Suppressor macrophage treated with lipopolysaccharide for 4 hours (primary cell): ENCODE data around the gene EQTN.
A peak's percentile ranks its signal among the peaks of the same experiment; 100 is the strongest.

Source experiments
- DNase-seq: peaks from one replicate; pipeline ENCODE4 v3.0.0-alpha.2; 2020

The EQTN gene

GRCh38 chr9:27297050-27297449 lies at the start of gene EQTN:
EQTN (minus strand) TSS chr9:27297150; CDS start chr9:27297055, 95 bp downstream.
- no peak for DNase-seq

DNA sequence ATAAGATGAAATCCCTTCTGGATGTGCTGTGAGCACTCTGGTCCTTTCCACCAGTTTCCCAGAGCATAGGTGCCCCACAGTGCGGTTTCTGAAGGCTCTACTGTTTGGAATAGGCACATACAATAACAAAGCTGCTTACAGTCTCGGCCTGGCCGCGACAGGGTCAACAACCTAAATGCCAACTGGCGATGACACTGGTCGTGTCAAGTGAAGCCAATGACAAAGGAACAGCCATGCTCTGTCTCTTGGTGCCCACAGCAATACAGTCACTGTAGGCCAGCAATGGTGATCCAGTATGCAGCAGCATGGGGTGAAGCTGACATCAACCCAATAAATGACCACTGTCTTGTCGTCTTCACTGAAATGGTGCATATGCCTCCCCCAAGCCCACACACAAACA lies 47.8 kb upstream of the EQTN start:
- DNase-seq: no peak

DNA sequence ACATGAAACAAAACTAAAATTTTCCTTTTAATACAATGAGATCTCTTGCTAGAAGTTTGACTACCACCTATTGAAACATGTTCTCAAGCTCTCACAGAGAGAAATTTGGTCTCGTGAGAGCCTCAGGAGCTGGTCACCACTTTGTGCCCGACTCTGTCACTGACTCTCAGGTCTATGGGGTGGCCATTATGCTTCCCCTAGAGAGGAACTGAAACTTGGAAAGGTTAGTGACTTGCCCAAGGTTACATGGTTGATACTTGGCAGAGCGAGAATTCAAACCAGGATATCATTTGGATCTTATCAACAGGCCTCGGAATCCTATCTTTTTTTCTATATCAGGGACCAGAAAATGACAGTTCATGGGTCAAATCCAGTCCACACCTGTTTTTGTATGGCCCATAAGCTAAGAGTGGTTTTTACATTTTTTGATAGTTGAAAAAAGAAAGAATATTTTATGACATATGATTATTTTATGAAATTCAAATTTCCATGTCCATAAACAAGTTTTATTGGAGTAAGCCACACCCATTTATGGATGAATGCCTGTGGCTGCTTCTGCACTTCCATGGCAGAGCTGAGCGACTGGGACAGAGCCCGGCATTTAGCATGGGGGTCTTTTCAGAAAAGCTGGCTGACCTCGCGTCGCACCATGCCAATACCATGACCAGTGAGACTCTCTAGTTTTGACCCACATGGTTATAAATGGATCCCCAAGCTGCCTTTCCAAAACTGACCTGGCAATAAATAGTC lies 44.8 kb upstream of the EQTN start:
- DNase-seq: peak; percentile 75

DNA sequence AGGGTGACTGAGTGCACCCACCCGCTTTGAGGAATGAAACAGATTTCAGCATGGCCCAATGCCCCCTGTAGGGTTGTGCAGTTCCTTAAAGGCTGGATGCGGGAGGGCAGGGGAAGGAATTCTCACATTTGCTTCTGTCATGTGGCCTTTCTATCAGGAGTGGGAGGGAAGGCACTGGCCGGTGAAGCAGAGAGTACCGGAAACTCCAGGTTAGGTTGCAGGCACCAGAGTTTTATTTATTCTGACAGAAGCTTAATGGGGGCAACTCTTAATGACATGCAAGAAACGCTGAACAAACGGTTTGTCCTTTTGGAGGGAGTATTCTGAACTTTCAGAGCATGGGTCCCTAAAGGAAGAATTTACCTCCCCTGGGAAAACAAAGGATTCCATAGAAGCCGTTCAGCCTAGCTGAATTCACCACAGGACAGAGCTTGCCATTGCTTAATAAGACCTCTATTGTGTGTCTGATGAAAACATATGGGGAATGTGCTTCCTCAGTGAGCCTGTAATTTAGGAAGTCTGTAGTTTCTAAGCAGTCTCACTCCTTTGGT lies 44.1 kb upstream of the EQTN start:
- DNase-seq: peak; percentile 66

GRCh38 chr9:27340285-27340674 lies 43.3 kb upstream of the EQTN start:
- no peak for DNase-seq

GRCh38 chr9:27339661-27340284 lies 42.8 kb upstream of the EQTN start:
- peak; percentile 52 for DNase-seq

DNA sequence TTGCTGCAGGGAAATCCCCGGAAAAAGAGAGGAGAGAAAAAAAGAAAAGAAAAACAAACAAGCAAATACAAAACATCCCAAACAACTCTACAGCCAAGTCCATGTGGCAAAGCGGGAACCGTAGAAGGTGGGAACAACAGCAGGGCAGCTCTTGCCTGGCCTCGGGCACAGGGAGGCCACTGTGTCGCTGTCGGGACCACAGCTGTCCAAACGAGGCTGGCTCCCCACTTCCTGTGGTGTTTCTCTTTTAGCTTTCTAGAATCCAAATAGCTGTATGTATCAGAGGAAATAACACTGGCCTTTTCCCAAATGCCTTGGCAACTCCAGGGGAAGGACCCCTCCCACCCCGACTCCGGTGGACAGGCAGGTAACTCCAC lies 41.6 kb upstream of the EQTN start:
- no peak for DNase-seq

GRCh38 chr9:27337833-27338526 lies 41.0 kb upstream of the EQTN start:
- DNase-seq: peak; percentile 94

DNA sequence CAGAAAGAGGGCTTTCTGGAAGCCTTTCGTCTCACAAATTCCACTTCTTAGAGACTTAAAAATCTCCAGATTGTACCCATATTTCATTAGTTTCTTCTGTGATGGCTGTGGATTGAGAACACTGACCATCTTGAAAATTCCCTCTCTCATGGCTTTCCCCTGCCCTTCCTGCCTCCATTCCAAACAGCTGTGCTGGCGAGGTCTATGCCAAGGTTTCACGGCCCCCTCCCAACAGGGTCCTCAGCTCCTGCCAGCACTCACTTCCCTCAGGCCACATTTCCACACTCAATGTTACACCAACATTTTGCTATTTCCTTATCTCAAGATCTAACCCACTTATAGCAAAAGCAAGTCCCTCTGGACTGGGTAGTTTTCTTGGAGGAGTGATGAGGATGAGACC lies 40.3 kb upstream of the EQTN start:
- no peak for DNase-seq

DNA sequence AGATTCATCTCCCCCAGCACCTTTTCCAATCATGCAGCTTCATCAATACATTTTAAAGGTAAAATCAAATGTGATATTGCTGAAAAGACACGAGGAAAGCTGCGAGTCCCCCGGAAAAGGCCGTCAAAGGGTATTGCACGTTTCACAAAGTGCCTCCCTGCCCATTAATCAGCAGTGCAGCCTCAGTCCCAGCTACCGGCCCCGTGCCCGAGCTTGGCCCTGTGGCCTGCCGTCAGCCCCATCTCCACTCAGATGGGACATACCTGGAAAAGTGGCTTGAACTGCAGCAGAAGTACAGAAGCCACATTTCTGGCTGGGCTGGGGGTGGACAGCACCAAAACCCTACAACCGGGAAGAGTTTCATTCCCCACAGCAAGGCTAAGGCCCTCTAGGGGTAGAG lies 39.9 kb upstream of the EQTN start:
- DNase-seq: no peak

GRCh38 chr9:27336126-27336525 lies 39.2 kb upstream of the EQTN start:
- peak; percentile 52 for DNase-seq

- peak; percentile 96 for DNase-seq
Measured at GRCh38 chr9:27335075-27335474, 38.1 kb upstream of the EQTN start.

DNA sequence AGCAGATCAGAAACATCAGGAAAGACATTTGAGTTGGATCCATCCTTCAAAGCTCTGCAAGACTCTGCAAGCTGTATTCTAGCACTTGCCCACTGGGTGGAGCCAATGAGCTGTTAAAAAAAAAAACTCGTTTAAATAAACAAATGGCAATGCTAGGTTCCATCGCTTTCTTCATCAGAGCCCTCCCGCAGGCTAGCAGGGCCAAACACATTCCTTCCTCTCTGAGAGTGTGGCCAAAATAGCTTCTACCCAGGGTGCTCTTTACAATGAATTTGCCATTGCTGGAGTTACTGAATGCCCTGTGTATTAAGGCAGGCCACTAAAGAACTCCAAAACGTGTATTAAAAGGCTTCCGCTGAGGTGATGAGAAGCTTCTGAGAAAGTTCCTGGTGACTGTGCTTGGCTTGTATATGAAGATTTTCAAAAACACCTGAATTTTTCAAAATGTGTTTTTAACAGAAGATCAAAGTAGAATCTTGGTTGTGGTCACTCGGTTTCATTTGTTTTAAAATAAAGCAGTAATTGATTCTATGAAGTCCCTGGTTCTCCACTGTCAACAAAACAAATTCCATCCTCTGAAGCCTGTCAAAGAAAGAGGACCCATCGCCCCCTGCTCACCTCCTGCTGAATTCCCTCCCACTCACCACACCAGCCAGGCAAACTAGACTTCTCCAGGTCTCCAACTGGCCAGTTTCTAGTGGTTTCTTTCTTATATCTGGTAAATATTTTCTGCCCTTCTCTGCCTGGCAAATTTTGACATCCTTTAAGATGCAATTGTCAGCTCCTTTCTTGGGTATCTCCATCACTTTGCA lies 36.5 kb upstream of the EQTN start:
- DNase-seq: peak; percentile 84

- no peak for DNase-seq
Measured at GRCh38 chr9:27331393-27331792, 34.4 kb upstream of the EQTN start.

DNA sequence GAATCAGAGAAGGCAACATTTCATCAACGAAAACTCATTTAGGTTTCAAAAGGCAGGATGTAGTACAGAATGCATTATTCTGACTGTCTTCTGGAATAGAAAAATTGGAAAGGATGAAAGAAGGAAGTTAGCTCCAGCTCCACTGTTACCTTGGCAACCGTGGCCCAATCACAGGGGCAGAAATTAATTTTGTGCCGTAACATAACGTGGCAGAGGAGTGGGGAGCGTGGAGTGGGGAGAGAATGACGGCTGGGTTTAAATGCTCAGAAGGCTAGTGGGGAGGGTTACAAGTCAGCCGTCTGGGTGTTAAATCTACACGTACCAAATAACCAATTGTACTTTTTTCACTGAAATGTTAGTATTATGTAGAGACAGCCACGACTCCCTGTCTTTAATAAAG lies 32.3 kb upstream of the EQTN start:
- DNase-seq: no peak

DNA sequence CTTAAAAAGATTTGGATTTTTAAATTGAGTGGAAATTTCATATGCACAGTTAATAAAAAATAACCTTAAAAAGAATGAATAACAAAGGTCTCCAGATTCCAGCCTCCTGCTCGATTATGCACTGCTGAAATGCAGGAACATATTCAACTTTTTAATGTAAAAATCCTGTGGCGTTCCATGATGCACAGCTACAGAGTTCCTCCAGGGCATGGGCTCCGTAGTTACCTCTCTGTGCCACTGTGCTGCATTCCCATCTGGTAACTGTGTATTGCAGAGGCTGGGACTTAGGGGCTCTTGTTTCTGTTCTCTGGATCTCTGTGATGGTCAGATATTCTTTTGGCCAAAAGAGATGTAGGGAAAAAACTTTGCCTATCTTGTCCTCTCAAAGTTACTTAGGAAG lies 31.5 kb upstream of the EQTN start:
- no peak for DNase-seq

DNA sequence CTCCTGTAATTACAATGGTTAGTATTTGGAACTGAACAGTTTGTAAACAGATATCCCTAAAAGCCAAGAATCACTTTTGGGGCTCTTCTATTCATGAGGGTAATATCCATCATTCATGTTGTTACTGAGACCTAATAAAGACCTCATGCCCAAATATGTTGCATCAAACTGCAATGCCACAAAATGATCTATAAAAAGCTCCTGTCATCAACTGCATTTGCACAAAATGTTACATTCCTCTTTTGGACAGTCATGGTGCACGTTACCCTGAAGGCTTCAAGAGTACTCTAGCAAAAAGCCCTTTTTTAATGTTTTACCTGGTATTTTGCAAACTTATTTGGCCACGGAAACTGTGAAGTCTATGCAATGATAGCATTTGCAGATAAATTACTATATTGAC lies 14.2 kb upstream of the EQTN start:
- no peak for DNase-seq

DNA sequence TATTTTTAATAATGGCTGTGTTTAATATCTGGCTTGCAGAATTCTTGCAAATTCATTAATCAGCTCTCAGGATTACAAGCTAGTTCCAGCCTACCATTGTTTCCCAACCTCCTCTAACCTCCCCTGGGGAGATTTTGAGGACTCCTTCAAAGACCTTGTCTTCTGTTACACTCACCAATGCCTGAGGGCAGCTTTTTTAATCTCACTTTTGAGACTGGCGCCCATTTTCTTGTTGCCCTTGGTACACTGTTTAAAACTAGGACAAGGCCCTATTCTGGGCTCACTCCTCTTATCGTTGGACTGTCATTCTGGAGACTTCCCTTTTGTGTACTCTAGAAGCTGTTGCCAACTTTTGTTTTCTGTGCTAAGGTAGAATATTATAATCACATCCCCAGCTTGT lies 13.6 kb upstream of the EQTN start:
- DNase-seq: no peak

GRCh38 chr9:27308691-27309390 lies 11.9 kb upstream of the EQTN start:
- DNase-seq: no peak

- no peak for DNase-seq
Measured at GRCh38 chr9:27304521-27304920, 7.6 kb upstream of the EQTN start.

- no peak for DNase-seq
Measured at GRCh38 chr9:27303219-27303618, 6.3 kb upstream of the EQTN start.

DNA sequence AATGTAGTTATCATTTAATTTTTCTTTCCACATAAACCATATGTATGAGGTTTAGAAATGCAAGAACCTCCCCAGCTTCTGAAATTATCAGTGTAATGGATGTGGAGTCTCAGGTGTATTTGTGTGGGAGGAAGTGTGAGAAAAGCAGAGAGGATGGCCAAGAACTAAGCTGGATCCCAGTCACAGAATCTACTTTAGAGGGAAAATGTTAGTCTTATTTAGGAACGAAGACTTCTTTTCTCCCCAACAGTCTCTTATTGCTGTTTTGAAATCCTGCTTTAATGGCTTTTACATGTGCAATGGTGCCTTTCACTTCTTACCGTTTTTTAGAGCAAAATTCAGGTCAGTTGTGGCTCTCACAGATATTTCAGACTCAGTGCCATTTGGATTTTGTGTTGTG lies 3.0 kb downstream of the EQTN start:
- DNase-seq: no peak
